Loucy (cell line): Measurements from ENCODE around the gene RFC4.

Experiments
- EZH2phosphoT487 ChIP-seq: fragments of 200-600 bp; IDR thresholded peaks from 2 replicates; pipeline ENCODE4 v1.6.1; 2018; ENCODE audit warnings: antibody characterized with exemption, mild to moderate bottlenecking, moderate library complexity, borderline replicate concordance
- TF ChIP-seq, protein P1 (sequence below): fragments of 200-600 bp; sonication (generic); conservative IDR thresholded peaks from 2 replicates; pipeline ENCODE4 v1.5.1; 2014; ENCODE audit warnings: mild to moderate bottlenecking, antibody characterized with exemption, low read length

DNA sequence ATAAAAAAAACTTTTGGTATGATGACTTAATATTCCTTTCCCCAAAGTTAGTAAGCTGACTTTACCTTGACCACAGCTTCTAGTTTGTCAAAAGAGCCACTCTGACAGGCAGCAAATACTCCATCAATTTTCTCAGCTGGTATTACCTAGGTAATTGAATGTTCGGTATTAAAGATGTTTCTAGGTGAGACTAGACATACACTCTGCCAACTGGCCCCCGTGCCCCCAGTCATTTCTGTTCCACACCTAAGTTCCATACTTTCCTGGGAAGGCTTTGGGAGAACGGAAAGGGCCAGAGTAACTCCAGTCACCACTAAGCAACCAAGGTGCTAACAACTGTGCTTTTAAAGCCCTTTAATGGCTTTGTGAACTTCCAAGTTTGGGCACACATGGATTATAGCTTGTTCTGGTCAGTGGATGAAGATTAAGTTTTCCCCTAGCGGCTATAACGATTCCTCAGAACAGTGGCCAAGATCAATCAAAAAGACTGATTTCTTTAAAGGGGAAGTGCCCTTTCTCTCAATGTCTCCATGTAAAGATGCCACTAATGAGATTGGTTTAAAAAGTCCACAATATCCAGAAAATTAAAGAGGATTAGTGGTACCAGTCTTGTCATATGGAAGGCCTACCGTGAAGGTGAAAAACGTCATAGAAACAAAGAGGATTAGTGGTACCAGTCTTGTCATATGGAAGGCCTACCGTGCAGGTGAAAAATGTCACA, 15.9 kb downstream of the RFC4 start:
- TF ChIP-seq, protein P1, sequence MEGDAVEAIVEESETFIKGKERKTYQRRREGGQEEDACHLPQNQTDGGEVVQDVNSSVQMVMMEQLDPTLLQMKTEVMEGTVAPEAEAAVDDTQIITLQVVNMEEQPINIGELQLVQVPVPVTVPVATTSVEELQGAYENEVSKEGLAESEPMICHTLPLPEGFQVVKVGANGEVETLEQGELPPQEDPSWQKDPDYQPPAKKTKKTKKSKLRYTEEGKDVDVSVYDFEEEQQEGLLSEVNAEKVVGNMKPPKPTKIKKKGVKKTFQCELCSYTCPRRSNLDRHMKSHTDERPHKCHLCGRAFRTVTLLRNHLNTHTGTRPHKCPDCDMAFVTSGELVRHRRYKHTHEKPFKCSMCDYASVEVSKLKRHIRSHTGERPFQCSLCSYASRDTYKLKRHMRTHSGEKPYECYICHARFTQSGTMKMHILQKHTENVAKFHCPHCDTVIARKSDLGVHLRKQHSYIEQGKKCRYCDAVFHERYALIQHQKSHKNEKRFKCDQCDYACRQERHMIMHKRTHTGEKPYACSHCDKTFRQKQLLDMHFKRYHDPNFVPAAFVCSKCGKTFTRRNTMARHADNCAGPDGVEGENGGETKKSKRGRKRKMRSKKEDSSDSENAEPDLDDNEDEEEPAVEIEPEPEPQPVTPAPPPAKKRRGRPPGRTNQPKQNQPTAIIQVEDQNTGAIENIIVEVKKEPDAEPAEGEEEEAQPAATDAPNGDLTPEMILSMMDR, result no peak
- no peak for TF ChIP-seq EZH2phosphoT487
